HepG2 (cell line): ENCODE results near the gene CBLC. TPM values are rescaled to one million over a fixed set of nuclear protein-coding genes. Genes with fewer than 3 reads are reported as not detected.

Experiments used
- MTF1 ChIP-seq: sonication (generic); formaldehyde crosslinking; IDR thresholded peaks from 2 replicates; pipeline ENCODE4 v1.5.0; 2020; ENCODE audit warnings: missing genetic modification reagents
- PHF5A ChIP-seq: IDR thresholded peaks from one replicate; pipeline ENCODE4 v1.6.1; 2018; ENCODE audit warnings: low read depth, missing genetic modification reagents; ENCODE audit not compliant: unreplicated experiment
- PLRG1 ChIP-seq: fragments of 450-650 bp; conservative IDR thresholded peaks from 2 replicates; pipeline ENCODE4 v1.6.1; 2016
- SRSF4 ChIP-seq: fragments of 200-400 bp; formaldehyde crosslinking; IDR thresholded peaks from one replicate; pipeline ENCODE4 v1.6.1; 2018; ENCODE audit warnings: mild to moderate bottlenecking, low read depth, low read length, moderate library complexity; ENCODE audit not compliant: poor library complexity, severe bottlenecking
- ZBTB40 ChIP-seq, 2 experiments: fragments of 450-650 bp in 1 of 2; sonication (generic) in 1 of 2; formaldehyde crosslinking in 1 of 2; IDR thresholded peaks; 2 replicates each; pipeline versions ENCODE4 v1.6.1 to v1.8.0; 2016 to 2022; ENCODE audit warnings: antibody characterized with exemption in 1 of 2, mild to moderate bottlenecking in 1 of 2, missing genetic modification reagents in 1 of 2
- ZBTB7B ChIP-seq: sonication (generic); formaldehyde crosslinking; IDR thresholded peaks from 2 replicates; pipeline ENCODE4 v1.4.0; 2020; ENCODE audit warnings: missing genetic modification reagents
- ZNF343 ChIP-seq: sonication (generic); formaldehyde crosslinking; IDR thresholded peaks from 2 replicates; pipeline ENCODE4 v1.4.0; 2020; ENCODE audit warnings: mild to moderate bottlenecking, missing genetic modification reagents
- ZNF589 ChIP-seq: sonication (generic); formaldehyde crosslinking; conservative IDR thresholded peaks from 2 replicates; pipeline ENCODE4 v1.8.0; 2022; ENCODE audit warnings: mild to moderate bottlenecking, moderate library complexity, missing genetic modification reagents
- ZNF652 ChIP-seq: IDR thresholded peaks from 2 replicates; pipeline ENCODE4 v1.6.1; 2016; ENCODE audit warnings: low read depth, borderline replicate concordance
- ZNF782 ChIP-seq: sonication (generic); formaldehyde crosslinking; IDR thresholded peaks from 2 replicates; pipeline ENCODE4 v1.4.0; 2020; ENCODE audit warnings: missing genetic modification reagents, mild to moderate bottlenecking, borderline replicate concordance
- polyA plus RNA-seq, 8 experiments: library from polyadenylated mRNA; depleted of rRNA in 3 of 8; stranded (reverse) in 7 of 8; unstranded in 1 of 8; fragments of >200 nt; fragmentation: Illumina TruSeq in 4 of 8; extraction: Trizol in 4 of 8; gene quantifications; 2 replicates each; pipeline versions ENCODE4 v1.2.1 to v1.2.3, GENCODE V29; 2011 to 2016; ENCODE audit warnings: low read depth in 4 of 8, missing spikeins in 1 of 8, mixed read lengths in 1 of 8; ENCODE audit not compliant: insufficient read depth in 1 of 8
- total RNA-seq, 5 experiments: library from RNA; depleted of rRNA; stranded (reverse); fragments of >200 nt; fragmentation: Illumina TruSeq; extraction: Trizol; gene quantifications; 2 replicates each; pipeline ENCODE4 v1.2.3, GENCODE V29; 2016; ENCODE audit warnings: low read depth in 1 of 5
- TF ChIP-seq, protein P1 (sequence below): sonication (generic); formaldehyde crosslinking; IDR thresholded peaks from 2 replicates; pipeline ENCODE4 v1.5.0; 2020; ENCODE audit warnings: mild to moderate bottlenecking, missing genetic modification reagents
- TF ChIP-seq, protein P2 (sequence below): sonication (generic); formaldehyde crosslinking; IDR thresholded peaks from 2 replicates; pipeline ENCODE4 v1.4.0; 2020; ENCODE audit warnings: missing genetic modification reagents

CBLC gene
- total and polyA plus RNA-seq, 2 of the 13 experiments (the other 11 are each of a cell fraction or from before 2014, with no cell fraction given) = 1.8 to 2.6 TPM

DNA sequence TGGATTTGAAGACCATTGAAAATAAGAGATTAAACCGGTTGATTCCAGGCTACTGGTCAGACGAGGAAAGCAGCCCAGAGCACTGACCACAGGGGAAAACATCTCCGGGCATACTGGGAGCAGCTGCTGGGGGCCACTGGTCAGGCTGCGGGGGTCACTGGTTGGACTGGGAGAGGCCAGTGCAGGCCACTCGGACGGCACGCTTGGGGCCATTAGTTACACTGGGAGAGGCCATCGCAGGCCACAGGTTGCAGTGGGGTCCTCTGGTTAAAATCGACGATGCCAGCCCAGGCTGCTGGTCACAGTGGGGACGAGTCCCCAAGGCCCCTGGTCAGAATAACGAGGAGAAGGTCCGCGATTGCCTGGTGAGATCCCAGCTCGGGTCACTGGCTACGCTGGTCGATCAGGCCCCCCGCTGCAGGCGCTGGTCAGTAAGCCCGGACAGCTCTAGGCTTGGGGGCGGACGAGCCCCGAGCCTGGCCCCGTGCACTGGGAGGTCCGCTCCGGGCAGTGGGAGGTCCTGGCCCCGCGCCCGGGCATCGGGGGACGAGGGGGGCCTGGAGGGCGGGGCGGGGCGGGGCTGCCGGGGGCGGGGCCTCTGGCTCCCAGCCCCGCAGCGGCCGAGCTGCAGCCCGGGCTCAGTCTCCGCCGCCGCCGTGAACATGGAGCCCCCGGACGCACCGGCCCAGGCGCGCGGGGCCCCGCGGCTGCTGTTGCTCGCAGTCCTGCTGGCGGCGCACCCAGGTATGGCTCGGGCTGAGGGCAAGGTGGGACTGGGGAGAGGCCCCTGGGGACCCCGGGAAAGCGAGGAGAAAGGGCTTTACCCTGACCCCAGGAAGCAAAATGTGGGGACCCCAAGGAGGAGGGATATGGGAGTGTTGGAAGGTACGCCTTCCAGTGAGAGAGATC, 31.0 kb downstream of the CBLC start, which contains the start of gene BCAM (continued):
- TF ChIP-seq, protein P1, sequence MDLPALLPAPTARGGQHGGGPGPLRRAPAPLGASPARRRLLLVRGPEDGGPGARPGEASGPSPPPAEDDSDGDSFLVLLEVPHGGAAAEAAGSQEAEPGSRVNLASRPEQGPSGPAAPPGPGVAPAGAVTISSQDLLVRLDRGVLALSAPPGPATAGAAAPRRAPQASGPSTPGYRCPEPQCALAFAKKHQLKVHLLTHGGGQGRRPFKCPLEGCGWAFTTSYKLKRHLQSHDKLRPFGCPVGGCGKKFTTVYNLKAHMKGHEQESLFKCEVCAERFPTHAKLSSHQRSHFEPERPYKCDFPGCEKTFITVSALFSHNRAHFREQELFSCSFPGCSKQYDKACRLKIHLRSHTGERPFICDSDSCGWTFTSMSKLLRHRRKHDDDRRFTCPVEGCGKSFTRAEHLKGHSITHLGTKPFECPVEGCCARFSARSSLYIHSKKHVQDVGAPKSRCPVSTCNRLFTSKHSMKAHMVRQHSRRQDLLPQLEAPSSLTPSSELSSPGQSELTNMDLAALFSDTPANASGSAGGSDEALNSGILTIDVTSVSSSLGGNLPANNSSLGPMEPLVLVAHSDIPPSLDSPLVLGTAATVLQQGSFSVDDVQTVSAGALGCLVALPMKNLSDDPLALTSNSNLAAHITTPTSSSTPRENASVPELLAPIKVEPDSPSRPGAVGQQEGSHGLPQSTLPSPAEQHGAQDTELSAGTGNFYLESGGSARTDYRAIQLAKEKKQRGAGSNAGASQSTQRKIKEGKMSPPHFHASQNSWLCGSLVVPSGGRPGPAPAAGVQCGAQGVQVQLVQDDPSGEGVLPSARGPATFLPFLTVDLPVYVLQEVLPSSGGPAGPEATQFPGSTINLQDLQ (CRISPR knock-in tag) = no peak
- TF ChIP-seq ZNF589 (no peak), PLRG1 (no peak), MTF1 (CRISPR knock-in tag) (no peak), SRSF4 (no peak), ZNF652 (CRISPR knock-in tag) (no peak), ZBTB40 (IDR thresholded peaks at IDR 0.05) (no peak), ZBTB40 (CRISPR knock-in tag; IDR thresholded peaks at IDR 0.05) (no peak), ZNF343 (CRISPR knock-in tag) (no peak), PHF5A (CRISPR knock-in tag) (no peak), ZBTB7B (CRISPR knock-in tag) (peak; percentile 79), ZNF782 (CRISPR knock-in tag) (peak; percentile 53; the same call in 1 of the 2 replicates)
- TF ChIP-seq, protein P2, sequence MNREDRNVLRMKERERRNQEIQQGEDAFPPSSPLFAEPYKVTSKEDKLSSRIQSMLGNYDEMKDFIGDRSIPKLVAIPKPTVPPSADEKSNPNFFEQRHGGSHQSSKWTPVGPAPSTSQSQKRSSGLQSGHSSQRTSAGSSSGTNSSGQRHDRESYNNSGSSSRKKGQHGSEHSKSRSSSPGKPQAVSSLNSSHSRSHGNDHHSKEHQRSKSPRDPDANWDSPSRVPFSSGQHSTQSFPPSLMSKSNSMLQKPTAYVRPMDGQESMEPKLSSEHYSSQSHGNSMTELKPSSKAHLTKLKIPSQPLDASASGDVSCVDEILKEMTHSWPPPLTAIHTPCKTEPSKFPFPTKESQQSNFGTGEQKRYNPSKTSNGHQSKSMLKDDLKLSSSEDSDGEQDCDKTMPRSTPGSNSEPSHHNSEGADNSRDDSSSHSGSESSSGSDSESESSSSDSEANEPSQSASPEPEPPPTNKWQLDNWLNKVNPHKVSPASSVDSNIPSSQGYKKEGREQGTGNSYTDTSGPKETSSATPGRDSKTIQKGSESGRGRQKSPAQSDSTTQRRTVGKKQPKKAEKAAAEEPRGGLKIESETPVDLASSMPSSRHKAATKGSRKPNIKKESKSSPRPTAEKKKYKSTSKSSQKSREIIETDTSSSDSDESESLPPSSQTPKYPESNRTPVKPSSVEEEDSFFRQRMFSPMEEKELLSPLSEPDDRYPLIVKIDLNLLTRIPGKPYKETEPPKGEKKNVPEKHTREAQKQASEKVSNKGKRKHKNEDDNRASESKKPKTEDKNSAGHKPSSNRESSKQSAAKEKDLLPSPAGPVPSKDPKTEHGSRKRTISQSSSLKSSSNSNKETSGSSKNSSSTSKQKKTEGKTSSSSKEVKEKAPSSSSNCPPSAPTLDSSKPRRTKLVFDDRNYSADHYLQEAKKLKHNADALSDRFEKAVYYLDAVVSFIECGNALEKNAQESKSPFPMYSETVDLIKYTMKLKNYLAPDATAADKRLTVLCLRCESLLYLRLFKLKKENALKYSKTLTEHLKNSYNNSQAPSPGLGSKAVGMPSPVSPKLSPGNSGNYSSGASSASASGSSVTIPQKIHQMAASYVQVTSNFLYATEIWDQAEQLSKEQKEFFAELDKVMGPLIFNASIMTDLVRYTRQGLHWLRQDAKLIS = no peak
